ENCODE data around the gene STYXL1.

Gene STYXL1

GRCh38 chr7:75951506-75951905 is 96.3 kb downstream of the STYXL1 start:
- DNase-seq = no peak

- no peak for DNase-seq
These were observed 97.6 kb downstream of the STYXL1 start for GRCh38 chr7:75950111-75950681.

GRCh38 chr7:75948179-75948578 is 99.6 kb downstream of the STYXL1 start:
- no peak for DNase-seq

Measured in CD4-positive, alpha-beta T cell treated with Interleukin-10 for 1 hour (primary cell).